HCT116 (cell line): ENCODE measurements around the gene OR52B2. TPM values are rescaled to one million over a fixed set of nuclear protein-coding genes. Genes with fewer than 3 reads are reported as not detected.
"Not testable (repeated sequence)": the region's sequence is repeated elsewhere in the genome, so short reads cannot be mapped to it uniquely, and the experiment has no call there.

Source experiments
- ATAC-seq: fragments of 200-7000 bp; cut with Tn5 transposase; 2 replicates; pipeline ENCODE4 v1.9.1; 2020; ENCODE audit warnings: mild to moderate bottlenecking, moderate library complexity
- BruUV-seq: library from RNA; stranded (reverse); fragments of 400-500 nt; replicated peaks from 2 replicates; lab custom pipeline; 2021; lab: Mats Ljungman, UMichigan
- CTCF ChIA-PET: fragments of 300-600 bp; sonication (Branson Sonifier 250); formaldehyde crosslinking; loops from one replicate; lab custom pipeline; 2021; ENCODE audit warnings: antibody characterized with exemption; lab: Charles Lee
- POLR2A ChIA-PET: fragments of 300-600, 350-600 bp; sonication (Branson Sonifier 250); formaldehyde crosslinking; loops from one replicate; lab custom pipeline; 2021; ENCODE audit warnings: antibody characterized with exemption; lab: Charles Lee
- RAD21 ChIA-PET, 2 experiments: fragments of 300-600 bp; sonication (Branson Sonifier 250); formaldehyde crosslinking; loops; one replicate each; lab custom pipeline; 2023; ENCODE audit warnings: low total read pairs in 2 of 2; ENCODE audit not compliant: uncharacterized antibody in 2 of 2, unreplicated experiment in 2 of 2, low non-redundant PET in 1 of 2; lab: Charles Lee
- DNase-seq: peaks from one replicate; pipeline ENCODE4 v3.0.0-alpha.2; 2010; ENCODE audit warnings: low read depth, low spot score
- H2AFZ ChIP-seq: fragments of 200-600 bp; shearing (Covaris generic), sonication (generic); 2 replicates; pipeline ENCODE4 v1.6.1; 2017; ENCODE audit warnings: low read depth, mixed run types, mixed read lengths, antibody characterized with exemption, low read length; ENCODE audit not compliant: poor library complexity, severe bottlenecking
- H3K27ac ChIP-seq: 2 replicates; pipeline ENCODE4 v1.5.1; 2012; ENCODE audit warnings: low read depth, low read length
- H3K27me3 ChIP-seq: fragments of 200-600 bp; sonication (generic); 2 replicates; pipeline ENCODE4 v1.6.1; 2016; ENCODE audit warnings: mixed run types, low read length, mixed read lengths; ENCODE audit not compliant: insufficient read depth
- H3K36me3 ChIP-seq, 2 experiments: fragments of 200-500 bp in 1 of 2; fragments of 200-600 bp in 1 of 2; sonication (Bioruptor generic) in 1 of 2; sonication (generic) in 1 of 2; 2 replicates each; pipeline versions ENCODE4 v1.5.1 to v1.6.1; 2014 to 2016; ENCODE audit warnings: low read length in 2 of 2, inconsistent platforms in 1 of 2, mixed read lengths in 1 of 2, mixed run types in 1 of 2; ENCODE audit not compliant: insufficient read depth in 2 of 2, control insufficient read depth in 1 of 2
- H3K4me1 ChIP-seq, 2 experiments: fragments of 200-600 bp in 1 of 2; sonication (generic) in 1 of 2; 2 replicates each; pipeline versions ENCODE4 v1.5.1 to v1.6.1; 2012 to 2017; ENCODE audit warnings: low read length in 2 of 2, inconsistent platforms in 1 of 2, mild to moderate bottlenecking in 1 of 2, mixed read lengths in 1 of 2, mixed run types in 1 of 2, moderate library complexity in 1 of 2; ENCODE audit not compliant: insufficient read depth in 2 of 2, control insufficient read depth in 1 of 2
- H3K4me2 ChIP-seq: fragments of 200-600 bp; sonication (generic); 2 replicates; pipeline ENCODE4 v1.6.1; 2017; ENCODE audit warnings: mixed run types, low read length, mixed read lengths
- H3K4me3 ChIP-seq, 2 experiments: fragments of 200-600 bp in 1 of 2; sonication (generic) in 1 of 2; replicated peaks in 1 of 2; 2 replicates each; pipeline ENCODE4 v1.5.1; 2011 to 2016; ENCODE audit warnings: low read length in 2 of 2, control low read depth in 1 of 2, low read depth in 1 of 2, mild to moderate bottlenecking in 1 of 2, mixed read lengths in 1 of 2, mixed run types in 1 of 2
- H3K79me2 ChIP-seq: fragments of 200-600 bp; sonication (generic); 2 replicates; pipeline ENCODE4 v1.6.1; 2017; ENCODE audit warnings: mild to moderate bottlenecking, mixed run types, low read length, moderate library complexity, mixed read lengths; ENCODE audit not compliant: insufficient read depth
- H3K9ac ChIP-seq: fragments of 200-600 bp; sonication (generic); 2 replicates; pipeline ENCODE4 v1.6.1; 2016; ENCODE audit warnings: low read length, mixed read lengths
- H3K9me2 ChIP-seq: fragments of 200-600 bp; sonication (generic), shearing (Covaris generic); 2 replicates; pipeline ENCODE4 v1.6.1; 2017; ENCODE audit warnings: mixed run types, mild to moderate bottlenecking, moderate library complexity; ENCODE audit not compliant: insufficient read depth
- H3K9me3 ChIP-seq, 2 experiments: fragments of 200-500 bp in 1 of 2; fragments of 200-600 bp in 1 of 2; sonication (Bioruptor generic) in 1 of 2; sonication (generic) in 1 of 2; 2 replicates each; pipeline ENCODE4 v1.6.1; 2014 to 2017; ENCODE audit warnings: low read length in 2 of 2, mixed read lengths in 2 of 2, inconsistent platforms in 1 of 2, low read depth in 1 of 2, mild to moderate bottlenecking in 1 of 2, mixed run types in 1 of 2, moderate library complexity in 1 of 2; ENCODE audit not compliant: control insufficient read depth in 1 of 2, insufficient read depth in 1 of 2
- H4K20me1 ChIP-seq: fragments of 200-600 bp; sonication (generic), shearing (Covaris generic); 2 replicates; pipeline ENCODE4 v1.6.1; 2017; ENCODE audit warnings: mixed run types, mild to moderate bottlenecking, moderate library complexity; ENCODE audit not compliant: insufficient read depth
- ATF3 ChIP-seq: IDR thresholded peaks from 2 replicates; pipeline ENCODE4 v1.6.1; 2012
- CTCF ChIP-seq, 3 experiments: fragments of 200-600 bp in 1 of 3; sonication (generic) in 1 of 3; IDR thresholded peaks in 2 of 3; conservative IDR thresholded peaks in 1 of 3; 2 replicates each; pipeline ENCODE4 v1.5.1; 2012 to 2017; ENCODE audit warnings: low read depth in 2 of 3, low read length in 2 of 3, antibody characterized with exemption in 1 of 3, borderline replicate concordance in 1 of 3, control low read depth in 1 of 3, mild to moderate bottlenecking in 1 of 3, mixed read lengths in 1 of 3, mixed run types in 1 of 3, moderate library complexity in 1 of 3; ENCODE audit not compliant: insufficient read depth in 1 of 3
- YY1 ChIP-seq: IDR thresholded peaks from 2 replicates; pipeline ENCODE4 v1.6.1; 2011; ENCODE audit warnings: low read length, low read depth, moderate library complexity, mild to moderate bottlenecking; ENCODE audit not compliant: insufficient replicate concordance; ENCODE audit errors: extremely low read depth
- intact Hi-C: fragments of 100-400 bp; cut with micrococcal nuclease; formaldehyde crosslinking; loops from 2 replicates; pipeline ENCODE4 v1.10.0; 2022
- total RNA-seq: library from RNA; stranded (reverse); gene quantifications from one replicate; pipeline ENCODE4 v1.2.1, GENCODE V29; 2021; ENCODE audit not compliant: unreplicated experiment

Gene OR52B2
- total RNA-seq, 1 experiment from 2014 or later: not detected

- H3K36me3 ChIP-seq, H3K9me3 ChIP-seq, H3K9ac ChIP-seq, H3K4me2 ChIP-seq, POLR2A ChIA-PET, H3K4me1 ChIP-seq, CTCF ChIA-PET, BruUV-seq, H4K20me1 ChIP-seq, H3K9me2 ChIP-seq, H3K4me3 ChIP-seq, H2AFZ ChIP-seq, DNase-seq, H3K27ac ChIP-seq, H3K79me2 ChIP-seq, intact Hi-C loops, ATAC-seq, RAD21 ChIA-PET: not testable (repeated sequence)
- peaks cover 29% of the 10 kb centered on the region for H3K27me3 ChIP-seq
Measured at GRCh38 chr11:6143737-6144136, 26.4 kb downstream of the OR52B2 start.

- Histone ChIP-seq H3K4me3 (no peak overlapping the region), H3K9me3 (no peaks in the 10 kb centered on the region), H3K4me2 (no peak overlapping the region), H3K9ac (no peak overlapping the region), H4K20me1 (no peaks in the 10 kb centered on the region), H3K27me3 (peaks cover 37% of the 10 kb centered on the region), H3K79me2 (no peaks in the 10 kb centered on the region), H3K9me2 (no peaks in the 10 kb centered on the region), H2AFZ (no peak overlapping the region), H3K36me3 (no peaks in the 10 kb centered on the region), H3K4me1 (no peaks in the 10 kb centered on the region), H3K27ac (no peak overlapping the region)
- ChIA-PET CTCF (no interaction called here), RAD21 (no interaction called here), POLR2A (no interaction called here)
- ATAC-seq (no peak), DNase-seq (no peak)
- BruUV-seq: no TSS peak
- TF ChIP-seq YY1 (no peak), CTCF (IDR thresholded peaks at IDR 0.05 in 2 of 3, conservative IDR thresholded peaks at IDR 0.05 in 1 of 3; ENCODE audit: borderline replicate concordance in 1 of 3, insufficient read depth in 1 of 3, low read depth in 2 of 3, low read length in 2 of 3) (no peak), ATF3 (no peak)
- intact Hi-C loops: no loop called here
Measured at GRCh38 chr11:6142936-6143335, 27.2 kb downstream of the OR52B2 start.

- H4K20me1 ChIP-seq, H2AFZ ChIP-seq, BruUV-seq, H3K79me2 ChIP-seq, H3K9me2 ChIP-seq, POLR2A ChIA-PET, DNase-seq, H3K27ac ChIP-seq, CTCF ChIA-PET, ATAC-seq, intact Hi-C loops, H3K36me3 ChIP-seq, H3K9me3 ChIP-seq, H3K4me2 ChIP-seq, RAD21 ChIA-PET, H3K9ac ChIP-seq, H3K4me3 ChIP-seq, H3K4me1 ChIP-seq: not testable (repeated sequence)
- H3K27me3 ChIP-seq: peaks cover 70% of the 10 kb centered on the region
Measured at GRCh38 chr11:6135936-6136335, 34.2 kb downstream of the OR52B2 start.
